Adrenal gland (tissue), 12 donors: ENCODE measurements around the gene TBC1D20. TPM values are rescaled to one million over a fixed set of nuclear protein-coding genes. Genes with fewer than 3 reads are reported as not detected.
"Not testable (repeated sequence)": the region's sequence is repeated elsewhere in the genome, so short reads cannot be mapped to it uniquely, and the experiment has no call there.

Experiments
- DNase-seq, 7 donors: peaks; one replicate each; pipeline ENCODE4 v3.0.0-alpha.2; 2019 to 2020
- H3K27ac ChIP-seq, 5 donors: fragments of 200-600 bp; sonication (generic) in 4 of 5; 1 replicate in 3 of 5; 2 replicates in 2 of 5; pipeline versions ENCODE4 v1.5.1 to v1.8.0; 2016 to 2020; ENCODE audit warnings: mild to moderate bottlenecking in 1 of 5
- H3K27me3 ChIP-seq: fragments of 200-600 bp; 2 replicates; pipeline ENCODE4 v1.8.0; 2021
- H3K36me3 ChIP-seq, 2 donors: fragments of 200-600 bp; replicated peaks in 1 of 2; 1 replicate in 1 of 2; 2 replicates in 1 of 2; pipeline versions ENCODE4 v1.5.1 to v1.8.0; 2018 to 2022
- H3K4me1 ChIP-seq, 2 donors: fragments of 200-600 bp; replicated peaks in 1 of 2; 1 replicate in 1 of 2; 2 replicates in 1 of 2; pipeline versions ENCODE4 v1.5.1 to v1.8.0; 2018 to 2021
- H3K4me3 ChIP-seq, 4 donors: fragments of 200-600 bp; sonication (generic) in 3 of 4; one replicate each; pipeline ENCODE4 v1.5.1; 2016 to 2018
- H3K9me3 ChIP-seq, 3 donors: fragments of 200-600 bp; sonication (generic) in 1 of 3; replicated peaks in 1 of 3; 1 replicate in 2 of 3; 2 replicates in 1 of 3; pipeline versions ENCODE4 v1.5.1 to v1.8.0; 2016 to 2021
- POLR2A ChIP-seq, 2 donors: fragments of 450-650 bp; IDR thresholded peaks; one replicate each; pipeline ENCODE4 v1.6.1; 2017; ENCODE audit warnings: antibody characterized with exemption in 2 of 2, mild to moderate bottlenecking in 2 of 2, moderate library complexity in 1 of 2
- WGBS, 4 donors: extraction: QIAGEN DNeasy Blood & Tissue Kit in 2 of 4; methylation state at CpG; one replicate each; pipeline versions ENCODE4 v1.1.5 to v1.1.7; 2013 to 2017; 5-methylcytosine and 5-hydroxymethylcytosine counted together
- intact Hi-C, 2 donors: fragments of 100-400 bp; cut with DNase I; formaldehyde crosslinking; loops; one replicate each; pipeline versions ENCODE4 v1.14.1 to v1.15.0; 2022 to 2023
- polyA plus RNA-seq, 3 donors: library from polyadenylated mRNA; stranded (reverse); fragments of 200-250 nt in 2 of 3; fragments of 350-450 nt in 1 of 3; fragmentation: Illumina TruSeq in 1 of 3; extraction: RNeasy Lipid Tissue Mini Kit (QIAGEN cat#74804) in 1 of 3; gene quantifications; one replicate each; pipeline ENCODE4 v1.2.3, GENCODE V29; 2013 to 2014
- total RNA-seq, 9 donors: library from RNA; depleted of rRNA in 4 of 9; stranded (reverse); fragments of >200 nt in 4 of 9; fragments of 120-200 nt in 1 of 9; fragmentation: NEBNext Ultra II Directional in 1 of 9; extraction: Animal tissue kit (Norgen Biotek cat#: 25700) in 1 of 9; gene quantifications; one replicate each; pipeline versions ENCODE4 v1.1.0 to v1.2.4, GENCODE V29; 2013 to 2023
- TF ChIP-seq, protein P1 (sequence below), 6 experiments: fragments of 450-650 bp in 4 of 6; fragments of 200-600 bp in 2 of 6; sonication (generic) in 1 of 6; IDR thresholded peaks; 1 replicate in 5 of 6; 2 replicates in 1 of 6; pipeline versions ENCODE4 v1.5.1 to v1.8.0; 2016 to 2021; ENCODE audit warnings: antibody characterized with exemption in 6 of 6, mild to moderate bottlenecking in 2 of 6, moderate library complexity in 1 of 6
- donor health status: healthy with polysubstance abuse.
- donor health status: Bipolar disorder and iron deficiency.
- donor health status: DM: yes; HTN: yes; CAD: no.
- donor health status: DM: no; HTN: no; CAD: no.
- donor health status: DM: no; HTN: no; CAD: no.
- donor health status: DM: yes; HTN: yes; CAD: no.

TBC1D20 gene
- total and polyA plus RNA-seq, 12 donors = 23.8 to 53.6 (median 44.3) TPM

DNA sequence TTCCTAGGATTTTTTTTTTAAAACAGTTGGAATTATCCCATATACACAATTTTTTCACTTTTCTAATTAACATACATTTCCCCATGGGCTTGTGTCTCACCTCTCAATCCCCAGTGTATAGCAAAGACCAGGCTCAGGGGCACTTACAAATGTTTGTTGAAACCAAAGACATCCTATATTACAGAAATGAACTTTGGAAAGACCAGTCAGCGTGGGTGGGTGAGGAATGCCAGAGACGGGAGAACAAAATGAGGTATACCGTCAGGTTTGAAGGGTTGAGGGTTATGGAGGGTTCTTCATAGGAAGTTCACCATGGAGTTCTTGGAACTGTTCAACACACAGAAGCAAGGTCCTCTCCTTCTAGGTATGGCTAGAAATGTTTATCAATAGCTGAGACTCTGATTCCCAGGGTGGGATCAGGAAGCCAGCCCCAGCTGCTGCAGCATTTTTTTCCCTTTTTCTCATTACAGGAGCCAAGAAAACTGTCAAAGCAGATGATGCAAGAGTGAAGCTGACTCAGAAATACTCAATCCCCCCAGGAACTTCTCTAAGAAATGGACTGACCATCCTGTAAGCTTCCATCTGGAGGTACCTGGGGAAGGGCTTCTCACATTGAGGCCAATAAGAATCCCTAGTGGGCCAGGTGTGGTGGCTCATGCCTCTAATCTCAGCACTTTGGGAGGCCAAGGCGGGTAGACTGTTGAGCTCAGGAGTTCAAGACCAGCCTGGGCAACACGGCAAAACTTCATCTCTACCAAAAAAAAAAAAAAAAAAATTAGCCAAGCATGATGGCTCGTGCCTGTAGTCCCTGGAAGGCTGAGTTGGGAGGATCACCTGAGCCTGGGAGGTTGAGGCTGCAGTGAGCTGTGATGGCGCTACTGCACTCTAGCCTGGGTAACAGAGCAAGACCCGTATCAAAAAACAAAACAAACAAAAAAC lies 15.9 kb upstream of the TBC1D20 start:
- intact Hi-C loops = loop anchor here in 1 of 2 donors (5.0 kb wide), 1 partner anchor 41 kb away; no protein-coding TSS in a partner anchor

DNA sequence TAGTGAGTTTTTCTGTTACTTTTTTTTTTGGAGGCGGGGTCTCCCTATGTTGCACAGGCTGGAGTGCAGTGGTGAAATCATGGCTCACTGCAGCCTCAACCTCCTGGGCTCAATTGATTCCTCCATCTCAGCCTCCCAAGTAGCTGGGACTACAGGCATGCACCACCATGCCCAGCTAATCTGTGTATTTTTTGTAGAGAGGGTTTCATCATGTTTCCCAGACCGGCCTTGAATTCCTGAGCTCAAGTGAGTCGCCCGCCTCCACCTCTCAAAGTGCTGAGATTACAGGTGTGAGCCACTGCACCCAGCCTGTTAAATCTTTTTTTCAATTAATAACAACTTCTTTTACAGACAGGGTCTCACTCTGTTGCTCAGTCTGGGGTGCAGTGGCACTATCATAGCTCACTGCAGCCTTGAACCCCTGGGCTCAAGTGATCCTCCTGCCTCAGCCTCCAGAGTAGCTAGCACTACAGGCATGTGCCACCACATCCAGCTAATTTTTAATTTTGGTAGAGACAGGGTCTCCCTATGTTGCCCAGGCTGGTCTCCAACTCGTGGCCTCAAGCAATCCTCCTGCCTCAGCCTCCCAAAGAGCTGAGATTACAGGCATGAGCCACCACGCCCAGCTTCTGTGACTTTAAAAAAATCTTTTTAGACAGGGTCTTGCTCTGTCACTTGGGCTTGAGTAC lies 14.4 kb upstream of the TBC1D20 start:
- not testable (repeated sequence) for H3K36me3 ChIP-seq, H3K27ac ChIP-seq, H3K4me1 ChIP-seq, H3K4me3 ChIP-seq, H3K9me3 ChIP-seq, DNase-seq, H3K27me3 ChIP-seq
- 89 to 99% (median 90%) methylated on average over 5 to 6 of the region's 6 CpGs for WGBS, 4 donors
- intact Hi-C loops = loop anchor here in 1 of 2 donors (5.0 kb wide), 1 partner anchor 39 kb away; no protein-coding TSS in a partner anchor

More for the DNA sequence above, 15.9 kb upstream of the TBC1D20 start:
- peaks cover 0 to 4% of the 10 kb centered on the region in 2 donors for H3K4me1 ChIP-seq
- no peak overlapping the region for H3K4me3 ChIP-seq
- H3K9me3 ChIP-seq = no peaks in the 10 kb centered on the region
- TF ChIP-seq, protein P1, sequence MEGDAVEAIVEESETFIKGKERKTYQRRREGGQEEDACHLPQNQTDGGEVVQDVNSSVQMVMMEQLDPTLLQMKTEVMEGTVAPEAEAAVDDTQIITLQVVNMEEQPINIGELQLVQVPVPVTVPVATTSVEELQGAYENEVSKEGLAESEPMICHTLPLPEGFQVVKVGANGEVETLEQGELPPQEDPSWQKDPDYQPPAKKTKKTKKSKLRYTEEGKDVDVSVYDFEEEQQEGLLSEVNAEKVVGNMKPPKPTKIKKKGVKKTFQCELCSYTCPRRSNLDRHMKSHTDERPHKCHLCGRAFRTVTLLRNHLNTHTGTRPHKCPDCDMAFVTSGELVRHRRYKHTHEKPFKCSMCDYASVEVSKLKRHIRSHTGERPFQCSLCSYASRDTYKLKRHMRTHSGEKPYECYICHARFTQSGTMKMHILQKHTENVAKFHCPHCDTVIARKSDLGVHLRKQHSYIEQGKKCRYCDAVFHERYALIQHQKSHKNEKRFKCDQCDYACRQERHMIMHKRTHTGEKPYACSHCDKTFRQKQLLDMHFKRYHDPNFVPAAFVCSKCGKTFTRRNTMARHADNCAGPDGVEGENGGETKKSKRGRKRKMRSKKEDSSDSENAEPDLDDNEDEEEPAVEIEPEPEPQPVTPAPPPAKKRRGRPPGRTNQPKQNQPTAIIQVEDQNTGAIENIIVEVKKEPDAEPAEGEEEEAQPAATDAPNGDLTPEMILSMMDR (IDR thresholded peaks at IDR 0.05) = no peak
- no peak for TF ChIP-seq POLR2A (IDR thresholded peaks at IDR 0.05)
- DNase-seq = no peak
- 86 to 90% (median 87%) methylated on average over 8 of the region's 8 CpGs for WGBS, 4 donors
- no peak overlapping the region for H3K27ac ChIP-seq
- H3K36me3 ChIP-seq = peaks cover 0 to 25% of the 10 kb centered on the region in 2 donors
- H3K27me3 ChIP-seq = no peaks in the 10 kb centered on the region

DNA sequence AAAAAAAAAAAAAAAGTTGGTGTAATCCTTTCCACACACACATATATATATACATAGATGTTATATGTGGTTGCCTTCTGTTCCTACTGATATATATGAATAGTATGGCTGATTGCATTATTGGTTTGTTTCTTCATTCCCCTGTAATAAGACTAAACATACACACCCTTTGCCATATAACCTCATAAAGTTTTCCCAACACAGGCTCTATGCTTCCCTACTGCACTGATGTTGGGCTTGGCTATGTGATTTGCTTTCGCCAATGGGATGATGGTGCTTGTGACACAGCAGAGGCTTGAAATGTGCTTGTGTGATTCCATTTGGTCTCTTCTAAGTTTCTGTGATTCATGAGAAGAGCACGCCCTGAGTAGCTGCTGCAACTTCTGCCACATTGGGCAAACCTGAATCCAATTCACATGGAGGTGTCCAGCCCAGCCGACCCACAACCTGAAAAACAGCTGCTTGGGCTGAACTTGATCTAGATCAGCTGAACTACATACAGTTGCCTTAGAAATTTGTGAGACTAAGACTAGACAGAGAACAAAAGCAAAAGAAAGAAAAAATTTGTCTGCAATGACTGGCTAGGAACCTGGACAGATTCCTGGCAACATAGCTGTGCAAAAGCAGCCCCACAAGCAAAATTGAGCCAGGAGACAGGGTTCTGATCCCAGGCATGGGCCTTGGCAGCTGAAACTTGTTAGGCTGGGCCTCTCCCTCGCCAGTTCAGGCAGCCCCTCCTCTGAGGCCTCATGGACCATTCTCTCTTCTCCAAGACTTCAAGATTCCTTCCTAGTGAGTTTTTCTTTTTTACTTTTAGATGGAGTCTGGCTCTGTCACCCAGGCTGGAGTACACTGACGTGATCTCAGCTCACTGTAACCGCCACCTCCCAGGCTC lies 13.4 kb upstream of the TBC1D20 start:
- H3K9me3 ChIP-seq = no peaks in the 10 kb centered on the region
- 85 to 94% (median 92%) methylated on average over 6 of the region's 6 CpGs for WGBS, 4 donors
- intact Hi-C loops = loop anchor here in 1 of 2 donors (5.0 kb wide), 1 partner anchor 38 kb away; no protein-coding TSS in a partner anchor
- no peak for DNase-seq
- H3K27me3 ChIP-seq = no peaks in the 10 kb centered on the region
- H3K4me3 ChIP-seq = no peak overlapping the region
- no peak for TF ChIP-seq POLR2A (IDR thresholded peaks at IDR 0.05)
- TF ChIP-seq, protein P1 (IDR thresholded peaks at IDR 0.05) = no peak
- peaks cover 0 to 7% of the 10 kb centered on the region in 2 donors for H3K36me3 ChIP-seq
- no peak overlapping the region for H3K27ac ChIP-seq
- H3K4me1 ChIP-seq = peaks cover 0 to 4% of the 10 kb centered on the region in 2 donors

DNA sequence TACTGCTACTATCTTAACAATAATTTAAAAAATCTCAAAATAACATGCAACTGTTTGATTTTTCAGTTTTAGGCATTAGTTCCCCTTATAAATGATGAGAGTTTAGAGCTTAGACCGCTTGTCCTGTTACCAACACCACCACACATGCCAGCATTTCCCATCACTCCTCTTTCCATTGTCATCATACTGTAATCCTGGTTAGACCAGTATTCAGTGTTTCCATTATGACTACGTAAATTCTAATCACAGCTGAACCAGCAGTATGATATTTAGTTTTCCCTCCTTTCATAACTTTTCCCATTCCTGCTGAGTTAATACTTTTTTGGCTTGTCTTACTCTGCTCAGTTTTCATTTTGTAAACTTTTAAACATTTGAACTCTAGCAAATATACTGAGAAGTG lies 12.2 kb upstream of the TBC1D20 start:
- 84 to 94% (median 89%) methylated on average over 2 of the region's 2 CpGs for WGBS, 4 donors
- intact Hi-C loops = loop anchor here in 1 of 2 donors (5.0 kb wide), 2 partner anchors 37 to 122 kb away; no protein-coding TSS in a partner anchor

More for the DNA sequence above, 12.2 kb upstream of the TBC1D20 start:
- no peaks in the 10 kb centered on the region for H3K9me3 ChIP-seq
- TF ChIP-seq, protein P1 (IDR thresholded peaks at IDR 0.05) = no peak
- H3K27ac ChIP-seq = no peak overlapping the region
- no peaks in the 10 kb centered on the region for H3K4me1 ChIP-seq
- peaks cover 0 to 7% of the 10 kb centered on the region in 2 donors for H3K36me3 ChIP-seq
- H3K4me3 ChIP-seq = no peak overlapping the region
- no peak for DNase-seq
- H3K27me3 ChIP-seq = no peaks in the 10 kb centered on the region
